LHCN-M2 (cell line): Measurements from ENCODE around the gene KIF23. TPM values are rescaled to one million over a fixed set of nuclear protein-coding genes. Genes with fewer than 3 reads are reported as not detected.

Source experiments
- DNase-seq: peaks from one replicate; pipeline ENCODE4 v3.0.0-alpha.2; 2012; ENCODE audit warnings: low read depth
- total RNA-seq: library from RNA; depleted of rRNA; stranded (reverse); fragments of >200 nt; gene quantifications from 2 replicates; pipeline ENCODE4 v1.2.3, GENCODE V29; 2014; rRNA removed

KIF23 gene
- total RNA-seq, 1 experiment from 2014 or later, result 134 TPM

DNA sequence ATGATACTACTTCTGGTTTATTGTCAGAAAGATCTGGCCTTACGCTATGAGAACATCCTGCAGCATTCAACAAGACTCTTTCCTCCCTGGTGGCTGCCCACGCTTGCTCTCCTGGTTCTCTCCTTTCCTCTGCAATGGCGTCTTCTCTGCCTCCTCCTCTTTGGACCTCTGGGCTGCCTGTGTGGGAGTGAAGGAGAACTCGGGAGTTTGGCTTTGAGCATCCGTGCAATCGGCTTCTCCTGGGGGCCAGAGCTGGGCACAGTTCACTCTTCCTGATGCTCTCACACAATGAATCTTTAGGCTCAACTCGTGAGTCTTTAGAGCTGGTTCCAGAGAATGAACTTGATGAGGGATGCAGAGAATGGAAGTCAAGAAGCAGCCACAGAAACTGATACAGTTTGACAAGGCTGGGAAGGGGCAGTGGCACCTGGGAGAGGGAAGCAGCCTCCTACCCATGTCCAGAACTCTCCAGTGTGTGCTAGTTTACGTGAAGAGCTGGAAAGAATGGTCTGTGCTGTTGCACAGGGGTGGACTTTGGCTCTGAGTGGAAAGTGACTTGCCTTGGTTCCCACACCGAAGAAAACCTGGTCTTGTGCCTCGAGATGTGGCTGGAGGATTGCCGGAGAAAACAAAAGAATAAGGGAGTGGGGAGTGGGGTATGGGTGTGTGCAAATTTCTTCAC is 76.3 kb downstream of the KIF23 start:
- DNase-seq, result no peak

- DNase-seq, result no peak
Measured at GRCh38 chr15:69491038-69491505, 76.9 kb downstream of the KIF23 start.

- no peak for DNase-seq
Measured at GRCh38 chr15:69493406-69493805, 79.3 kb downstream of the KIF23 start.

DNA sequence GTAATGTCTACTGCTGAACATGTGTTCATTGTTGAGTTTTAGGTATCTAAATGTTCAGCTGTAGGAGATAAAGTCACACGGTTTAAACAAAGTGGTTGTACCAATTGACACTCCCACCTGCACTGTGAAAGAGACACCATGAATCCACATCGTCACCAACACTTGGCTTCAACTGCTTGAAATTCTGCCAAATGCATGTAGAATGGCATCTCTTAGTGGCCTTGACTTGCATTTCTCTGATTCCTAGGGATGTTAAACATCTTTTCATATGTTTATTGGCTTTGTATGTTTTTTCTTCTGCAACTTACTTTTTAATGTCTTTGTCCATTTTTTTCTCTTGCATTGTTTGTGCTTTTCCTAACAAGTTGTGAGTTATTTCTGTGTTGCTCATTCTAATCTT is 81.9 kb downstream of the KIF23 start:
- DNase-seq, result no peak

DNA sequence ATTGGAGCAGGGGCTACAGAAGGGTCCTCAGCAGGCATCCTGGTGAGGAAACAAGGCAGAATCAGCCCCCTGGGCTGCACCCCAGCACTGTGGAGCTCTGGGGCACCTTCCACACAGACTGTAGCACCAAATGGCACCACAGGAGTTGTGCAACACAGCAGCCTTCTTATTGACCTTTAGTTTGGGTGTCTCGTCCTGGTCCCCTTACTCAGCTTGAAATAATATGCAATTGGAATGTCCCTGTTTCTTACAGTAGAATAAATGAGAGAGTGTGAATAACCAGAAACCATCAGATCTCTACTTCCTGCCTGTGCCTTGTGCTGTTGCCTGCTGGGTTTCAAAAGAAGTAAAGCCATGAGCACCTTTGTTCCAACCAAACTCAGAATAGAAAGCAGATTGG is 82.9 kb downstream of the KIF23 start:
- no peak for DNase-seq

GRCh38 chr15:69497667-69498066 is 83.5 kb downstream of the KIF23 start:
- no peak for DNase-seq

Other genes starting within 250 kb of the KIF23 start
- gene PAQR5, start 115.4 kb upstream of the KIF23 start, total RNA-seq, result 13.0 and 13.9 TPM in 2 replicates
- 305 and 353 TPM in 2 replicates for gene RPLP1, start 38.5 kb downstream of the KIF23 start, total RNA-seq